Sigmoid colon (tissue), 7 donors: ENCODE data around the gene PSMA4. TPM values are rescaled to one million over a fixed set of nuclear protein-coding genes. Genes with fewer than 3 reads are reported as not detected.

ENCODE experiments used
- DNase-seq: peaks from one replicate; pipeline ENCODE4 v3.0.0-alpha.2; 2019
- H3K27ac ChIP-seq, 4 donors: fragments of 200-600 bp; sonication (generic); one replicate each; pipeline ENCODE4 v1.5.1; 2016 to 2019; ENCODE audit warnings: mild to moderate bottlenecking in 1 of 4
- H3K27me3 ChIP-seq, 3 donors: fragments of 200-600 bp; sonication (generic); one replicate each; pipeline ENCODE4 v1.5.1; 2019; ENCODE audit warnings: mild to moderate bottlenecking in 1 of 3
- H3K36me3 ChIP-seq, 4 donors: fragments of 200-600 bp; sonication (generic); one replicate each; pipeline ENCODE4 v1.5.1; 2016 to 2019
- H3K4me1 ChIP-seq, 4 donors: fragments of 200-600 bp; sonication (generic); one replicate each; pipeline ENCODE4 v1.5.1; 2017 to 2019
- H3K4me3 ChIP-seq, 4 donors: fragments of 200-600 bp; sonication (generic); one replicate each; pipeline ENCODE4 v1.5.1; 2017 to 2019; ENCODE audit warnings: mild to moderate bottlenecking in 2 of 4, moderate library complexity in 1 of 4
- H3K9me3 ChIP-seq, 4 donors: fragments of 200-600 bp in 3 of 4; sonication (generic) in 3 of 4; one replicate each; pipeline versions ENCODE4 v1.5.1 to v1.6.1; 2013 to 2019
- CTCF ChIP-seq, 4 experiments: fragments of 450-650 bp in 3 of 4; fragments of 200-600 bp in 1 of 4; IDR thresholded peaks; one replicate each; pipeline ENCODE4 v1.5.1; 2016 to 2019; ENCODE audit warnings: antibody characterized with exemption in 4 of 4, mild to moderate bottlenecking in 3 of 4, moderate library complexity in 2 of 4
- EP300 ChIP-seq, 4 donors: sonication (generic); formaldehyde crosslinking; IDR thresholded peaks; one replicate each; pipeline ENCODE4 v1.6.1; 2017; ENCODE audit warnings: antibody characterized with exemption in 4 of 4
- POLR2A ChIP-seq, 2 donors: fragments of 450-650 bp; IDR thresholded peaks; one replicate each; pipeline ENCODE4 v1.6.1; 2016; ENCODE audit warnings: antibody characterized with exemption in 2 of 2, mild to moderate bottlenecking in 2 of 2, moderate library complexity in 2 of 2
- POLR2AphosphoS5 ChIP-seq, 4 donors: sonication (generic); formaldehyde crosslinking; IDR thresholded peaks; one replicate each; pipeline ENCODE4 v1.6.1; 2017; ENCODE audit warnings: antibody characterized with exemption in 4 of 4
- WGBS, 2 donors: extraction: QIAGEN DNeasy Blood & Tissue Kit; methylation state at CpG; one replicate each; pipeline ENCODE4 v1.1.7; 2013; 5-methylcytosine and 5-hydroxymethylcytosine counted together
- intact Hi-C: fragments of 100-400 bp; cut with DNase I; formaldehyde crosslinking; loops from one replicate; pipeline ENCODE4 v1.15.1; 2023
- polyA plus RNA-seq, 3 donors: library from polyadenylated mRNA; stranded (reverse); fragments of 200-250 nt; gene quantifications; one replicate each; pipeline ENCODE4 v1.2.3, GENCODE V29; 2013
- total RNA-seq, 4 donors: library from RNA; depleted of rRNA; stranded (reverse); fragments of >200 nt; gene quantifications; one replicate each; pipeline ENCODE4 v1.1.0, GENCODE V29; 2016
- donor health status: healthy with polysubstance abuse.
- donor health status: Bipolar disorder and iron deficiency.
- donor health status: healthy.

PSMA4 gene
- total and polyA plus RNA-seq, 7 donors: 90.8 to 390 (median 173) TPM

GRCh38 chr15:78561490-78561889 is 21.2 kb downstream of the PSMA4 start:
- Histone ChIP-seq H3K4me1 (peaks cover 0 to 16% (median 9%) of the 10 kb centered on the region in 4 donors), H3K36me3 (no peaks in the 10 kb centered on the region), H3K4me3 (no peak overlapping the region), H3K9me3 (no peaks in the 10 kb centered on the region), H3K27ac (no peak overlapping the region), H3K27me3 (no peaks in the 10 kb centered on the region)
- intact Hi-C loops: loop anchor here (10.0 kb wide), 1 partner anchor 127 kb away; the partner anchor contains the start of gene IREB2
- 87 to 93% methylated on average over 5 of the region's 5 CpGs for WGBS, 2 donors
- TF ChIP-seq POLR2AphosphoS5 (IDR thresholded peaks at IDR 0.05) (no peak), EP300 (IDR thresholded peaks at IDR 0.05) (no peak)
- DNase-seq: no peak

DNA sequence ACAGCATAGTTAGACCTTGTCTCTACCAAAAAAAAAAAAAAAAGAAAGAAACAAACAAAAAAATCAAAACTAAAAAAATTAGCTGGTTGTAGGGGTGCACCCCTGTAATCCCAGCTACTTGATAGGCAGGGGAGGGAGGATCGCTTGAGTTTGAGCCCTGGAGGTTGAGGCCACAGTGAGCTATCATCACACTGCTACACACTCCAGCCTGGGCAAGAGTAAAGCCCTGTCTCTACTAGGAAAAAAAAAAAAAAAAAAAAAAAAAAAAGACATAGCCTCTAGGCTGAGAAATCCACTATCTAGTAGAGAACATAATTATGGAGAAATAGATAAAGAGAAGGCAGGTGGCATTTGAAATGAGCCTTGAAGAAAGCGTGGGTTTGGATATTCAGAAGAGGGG is 22.8 kb downstream of the PSMA4 start:
- no peaks in the 10 kb centered on the region for H3K36me3 ChIP-seq
- WGBS, 2 donors: 90 to 94% methylated on average over 2 of the region's 2 CpGs
- intact Hi-C loops: loop anchor here (10.0 kb wide), 1 partner anchor 128 kb away; the partner anchor contains the start of gene IREB2
- H3K27me3 ChIP-seq: no peaks in the 10 kb centered on the region
- TF ChIP-seq POLR2AphosphoS5 (IDR thresholded peaks at IDR 0.05) (no peak), CTCF (IDR thresholded peaks at IDR 0.05) (no peak), POLR2A (IDR thresholded peaks at IDR 0.05) (no peak), EP300 (IDR thresholded peaks at IDR 0.05) (no peak)
- no peak overlapping the region for H3K27ac ChIP-seq
- H3K9me3 ChIP-seq: no peaks in the 10 kb centered on the region
- no peak overlapping the region for H3K4me3 ChIP-seq
- H3K4me1 ChIP-seq: peaks cover 0 to 18% (median 10%) of the 10 kb centered on the region in 4 donors
- DNase-seq: no peak

DNA sequence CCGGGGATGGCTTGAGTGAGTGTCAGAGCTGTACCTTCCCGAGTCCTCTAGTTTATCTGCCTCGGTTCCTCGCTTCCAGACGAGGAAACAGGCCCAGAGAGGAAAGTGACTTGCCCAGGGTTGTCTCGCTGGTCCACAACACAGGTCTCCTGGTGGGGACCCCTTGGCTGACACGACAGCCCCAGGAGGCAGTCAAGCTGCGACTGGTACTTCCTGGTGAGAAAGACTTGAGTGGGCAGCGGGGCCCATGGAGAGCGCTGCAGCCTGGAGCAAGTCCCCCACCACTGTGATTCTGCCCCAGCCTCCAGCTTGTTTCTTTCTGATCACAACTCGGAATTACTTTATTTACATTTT is 24.5 kb downstream of the PSMA4 start:
- Histone ChIP-seq H3K9me3 (no peaks in the 10 kb centered on the region), H3K4me1 (peaks cover 0 to 18% (median 10%) of the 10 kb centered on the region in 4 donors), H3K27me3 (no peaks in the 10 kb centered on the region), H3K27ac (peak overlapping the region; percentile 62 to 82 (median 80)), H3K4me3 (peak overlapping the region in 3 of 4 donors; percentile 49 to 61 (median 59)), H3K36me3 (no peaks in the 10 kb centered on the region)
- no peak for TF ChIP-seq EP300 (IDR thresholded peaks at IDR 0.05)
- TF ChIP-seq POLR2AphosphoS5 (IDR thresholded peaks at IDR 0.05): no peak
- TF ChIP-seq POLR2A (IDR thresholded peaks at IDR 0.05): no peak
- no peak for TF ChIP-seq CTCF (IDR thresholded peaks at IDR 0.05)
- DNase-seq: no peak
- WGBS, 2 donors: 49 to 66% methylated on average over 11 of the region's 11 CpGs
- intact Hi-C loops: loop anchor here (2.0 to 10.0 kb wide), 2 partner anchors 24 to 130 kb away; partner anchors contain the start of genes IREB2 and PSMA4

- Histone ChIP-seq H3K36me3 (no peaks in the 10 kb centered on the region), H3K4me1 (peaks cover 0 to 18% (median 10%) of the 10 kb centered on the region in 4 donors), H3K27me3 (no peaks in the 10 kb centered on the region), H3K9me3 (no peaks in the 10 kb centered on the region), H3K4me3 (peak within 1 kb of the TSS; percentile 42 to 61 (median 54)), H3K27ac (peak within 1 kb of the TSS; percentile 62 to 82 (median 80))
- TF ChIP-seq CTCF (IDR thresholded peaks at IDR 0.05): no peak
- peak in 2 of 4 donors; percentile 46 to 79 for TF ChIP-seq POLR2AphosphoS5 (IDR thresholded peaks at IDR 0.05)
- peak; percentile 97 for DNase-seq
- intact Hi-C loops: loop anchor here (2.0 to 10.0 kb wide), 2 partner anchors 25 to 131 kb away; partner anchors contain the start of genes IREB2 and PSMA4
- WGBS, 2 donors: 0 to 1% methylated on average over 75 of the region's 75 CpGs
These were observed 25.1 kb downstream of the PSMA4 start, which contains the start of gene CHRNA5 for GRCh38 chr15:78565097-78565950. TSS of gene CHRNA5 (plus strand) at chr15:78565520. CDS start at chr15:78565720, 200 bp downstream.
